Panc1 (cell line): Measurements from ENCODE around the gene PATJ. TPM values are rescaled to one million over a fixed set of nuclear protein-coding genes. Genes with fewer than 3 reads are reported as not detected.

ENCODE experiments used
- ATAC-seq: fragments of 200-7000 bp; cut with Tn5 transposase; 2 replicates; pipeline ENCODE4 v1.9.1; 2020; ENCODE audit warnings: mild to moderate bottlenecking, moderate library complexity
- BruUV-seq: library from RNA; stranded (reverse); fragments of 400-500 nt; replicated peaks from 2 replicates; lab custom pipeline; 2021; lab: Mats Ljungman, UMichigan
- CTCF ChIA-PET: fragments of 300-600 bp; sonication (Branson Sonifier 250); formaldehyde crosslinking; loops from one replicate; lab custom pipeline; 2022; ENCODE audit warnings: antibody characterized with exemption; lab: Charles Lee
- POLR2A ChIA-PET: fragments of 300-600 bp; sonication (Branson Sonifier 250); formaldehyde crosslinking; loops from one replicate; lab custom pipeline; 2022; ENCODE audit warnings: antibody characterized with exemption; lab: Charles Lee
- DNase-seq: peaks from one replicate; pipeline ENCODE4 v3.0.0-alpha.2; 2010; ENCODE audit warnings: low read depth, low spot score
- H3K27ac ChIP-seq: 2 replicates; pipeline ENCODE4 v1.5.1; 2011; ENCODE audit warnings: mild to moderate bottlenecking, low read length, inconsistent platforms
- H3K27me3 ChIP-seq: fragments of 200-500 bp; sonication (Bioruptor generic); 2 replicates; pipeline ENCODE4 v1.6.0; 2014; ENCODE audit warnings: low read length, inconsistent platforms; ENCODE audit not compliant: control insufficient read depth, insufficient read depth
- H3K36me3 ChIP-seq: fragments of 200-500 bp; sonication (Bioruptor generic); 2 replicates; pipeline ENCODE4 v1.5.1; 2014; ENCODE audit warnings: inconsistent platforms, mild to moderate bottlenecking, low read length, moderate library complexity; ENCODE audit not compliant: control insufficient read depth, insufficient read depth
- H3K4me1 ChIP-seq: 2 replicates; pipeline ENCODE4 v1.5.1; 2011; ENCODE audit warnings: inconsistent platforms, mild to moderate bottlenecking, low read length, moderate library complexity; ENCODE audit not compliant: control insufficient read depth, insufficient read depth
- H3K4me3 ChIP-seq, 2 experiments: 2 replicates each; pipeline ENCODE4 v1.5.1; 2011 to 2012; ENCODE audit warnings: low read depth in 2 of 2, low read length in 2 of 2, mild to moderate bottlenecking in 2 of 2, inconsistent platforms in 1 of 2, moderate library complexity in 1 of 2
- H3K9me3 ChIP-seq: fragments of 200-500 bp; sonication (Bioruptor generic); 2 replicates; pipeline ENCODE4 v1.5.1; 2014; ENCODE audit warnings: low read depth, mild to moderate bottlenecking, inconsistent platforms, low read length, moderate library complexity; ENCODE audit not compliant: control insufficient read depth, insufficient read depth
- CTCF ChIP-seq: fragments of 450-650 bp; IDR thresholded peaks from 2 replicates; pipeline ENCODE4 v1.5.1; 2017; ENCODE audit warnings: mild to moderate bottlenecking
- POLR2AphosphoS5 ChIP-seq: IDR thresholded peaks from 2 replicates; pipeline ENCODE4 v1.6.1; 2012; ENCODE audit warnings: mild to moderate bottlenecking, low read depth, low read length, moderate library complexity
- SIN3A ChIP-seq: IDR thresholded peaks from 2 replicates; pipeline ENCODE4 v1.6.1; 2012; ENCODE audit warnings: low read depth, mild to moderate bottlenecking, low read length, moderate library complexity, borderline replicate concordance; ENCODE audit not compliant: insufficient read depth
- TCF7L2 ChIP-seq: IDR thresholded peaks from 2 replicates; pipeline ENCODE4 v1.6.1; 2011; ENCODE audit warnings: mild to moderate bottlenecking, low read depth, low read length, inconsistent platforms
- in situ Hi-C: cut with HindIII; loops from 2 replicates; pipeline ENCODE4 v1.10.0; 2016; ENCODE audit warnings: low sequenced_read_pairs, low pct_unique_long_range_greater_than_20kb
- intact Hi-C: fragments of 100-400 bp; cut with micrococcal nuclease; formaldehyde crosslinking; loops from one replicate; pipeline ENCODE4 v1.10.0; 2022; ENCODE audit not compliant: unreplicated experiment
- total RNA-seq: library from RNA; stranded (reverse); gene quantifications from one replicate; pipeline ENCODE4 v1.2.1, GENCODE V29; 2021; ENCODE audit not compliant: unreplicated experiment
- TF ChIP-seq, protein P1 (sequence below), 2 experiments: IDR thresholded peaks; 2 replicates each; pipeline ENCODE4 v1.6.1; 2011 to 2012; ENCODE audit warnings: low read depth in 2 of 2, control low read depth in 1 of 2, low read length in 1 of 2, mild to moderate bottlenecking in 1 of 2, moderate library complexity in 1 of 2; ENCODE audit not compliant: insufficient read depth in 1 of 2

Gene PATJ
- total RNA-seq, 1 experiment from 2014 or later = 36.2 TPM

DNA sequence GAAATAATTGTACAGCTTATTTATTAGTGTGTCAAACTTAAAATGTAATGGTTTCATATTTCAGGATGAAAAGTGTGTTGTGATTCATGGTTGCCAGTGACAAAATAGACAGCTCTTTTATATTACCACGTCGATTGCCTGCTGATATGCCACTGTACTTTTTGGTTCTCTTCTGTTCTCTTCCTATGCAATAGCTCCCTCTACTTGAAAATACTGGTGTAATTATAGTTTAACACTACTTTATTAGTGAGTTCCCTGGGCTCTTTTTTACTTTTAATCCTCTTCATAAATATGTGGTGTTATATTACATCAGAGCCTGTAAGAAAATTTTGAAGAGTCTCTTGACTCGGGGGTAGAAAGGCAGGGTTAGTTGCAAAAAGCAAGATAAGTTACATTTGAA, 111.3 kb downstream of the PATJ start:
- ATAC-seq = no peak

DNA sequence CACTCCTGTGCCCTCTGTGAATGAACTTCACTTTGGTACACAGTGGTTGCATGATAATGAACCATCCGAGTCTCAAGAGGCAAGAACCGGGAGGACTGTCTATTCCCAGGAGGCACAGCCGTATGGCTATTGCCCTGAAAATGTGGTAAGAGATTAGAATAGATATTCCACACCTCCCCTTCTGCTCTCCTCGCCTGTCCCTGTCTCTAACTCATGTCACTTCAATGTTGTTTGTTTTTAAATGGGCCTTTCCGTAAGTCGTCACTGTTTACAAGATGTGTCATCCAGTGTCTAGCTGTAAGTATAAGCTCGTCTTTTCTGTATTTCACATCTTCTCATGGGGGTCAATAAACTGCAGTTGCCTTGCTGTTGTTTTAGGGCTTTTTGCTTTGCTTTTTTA, 122.2 kb downstream of the PATJ start:
- H3K27me3 ChIP-seq = no peaks in the 10 kb centered on the region
- ATAC-seq = no peak
- DNase-seq = no peak
- BruUV-seq = no TSS peak
- no peaks in the 10 kb centered on the region for H3K9me3 ChIP-seq
- no peaks in the 10 kb centered on the region for H3K36me3 ChIP-seq
- no peaks in the 10 kb centered on the region for H3K4me1 ChIP-seq
- ChIA-PET POLR2A (no interaction called here), CTCF (no interaction called here)
- H3K27ac ChIP-seq = no peak overlapping the region
- H3K4me3 ChIP-seq = no peak overlapping the region
- intact Hi-C loops (no loop called here), in situ Hi-C loops (no loop called here)
- TF ChIP-seq CTCF (no peak), TCF7L2 (no peak), SIN3A (no peak), POLR2AphosphoS5 (no peak)
- TF ChIP-seq, protein P1, sequence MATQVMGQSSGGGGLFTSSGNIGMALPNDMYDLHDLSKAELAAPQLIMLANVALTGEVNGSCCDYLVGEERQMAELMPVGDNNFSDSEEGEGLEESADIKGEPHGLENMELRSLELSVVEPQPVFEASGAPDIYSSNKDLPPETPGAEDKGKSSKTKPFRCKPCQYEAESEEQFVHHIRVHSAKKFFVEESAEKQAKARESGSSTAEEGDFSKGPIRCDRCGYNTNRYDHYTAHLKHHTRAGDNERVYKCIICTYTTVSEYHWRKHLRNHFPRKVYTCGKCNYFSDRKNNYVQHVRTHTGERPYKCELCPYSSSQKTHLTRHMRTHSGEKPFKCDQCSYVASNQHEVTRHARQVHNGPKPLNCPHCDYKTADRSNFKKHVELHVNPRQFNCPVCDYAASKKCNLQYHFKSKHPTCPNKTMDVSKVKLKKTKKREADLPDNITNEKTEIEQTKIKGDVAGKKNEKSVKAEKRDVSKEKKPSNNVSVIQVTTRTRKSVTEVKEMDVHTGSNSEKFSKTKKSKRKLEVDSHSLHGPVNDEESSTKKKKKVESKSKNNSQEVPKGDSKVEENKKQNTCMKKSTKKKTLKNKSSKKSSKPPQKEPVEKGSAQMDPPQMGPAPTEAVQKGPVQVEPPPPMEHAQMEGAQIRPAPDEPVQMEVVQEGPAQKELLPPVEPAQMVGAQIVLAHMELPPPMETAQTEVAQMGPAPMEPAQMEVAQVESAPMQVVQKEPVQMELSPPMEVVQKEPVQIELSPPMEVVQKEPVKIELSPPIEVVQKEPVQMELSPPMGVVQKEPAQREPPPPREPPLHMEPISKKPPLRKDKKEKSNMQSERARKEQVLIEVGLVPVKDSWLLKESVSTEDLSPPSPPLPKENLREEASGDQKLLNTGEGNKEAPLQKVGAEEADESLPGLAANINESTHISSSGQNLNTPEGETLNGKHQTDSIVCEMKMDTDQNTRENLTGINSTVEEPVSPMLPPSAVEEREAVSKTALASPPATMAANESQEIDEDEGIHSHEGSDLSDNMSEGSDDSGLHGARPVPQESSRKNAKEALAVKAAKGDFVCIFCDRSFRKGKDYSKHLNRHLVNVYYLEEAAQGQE (IDR thresholded peaks at IDR 0.05; ENCODE audit: insufficient read depth in 1 of 2, low read depth in 2 of 2, low read length in 1 of 2) = no peak

More for the DNA sequence above, 111.3 kb downstream of the PATJ start:
- ChIA-PET POLR2A (no interaction called here), CTCF (interaction anchor here (0.6 kb wide), 1 partner anchor 1005 kb away, joined by 5 read pairs; no protein-coding TSS in a partner anchor)
- Histone ChIP-seq H3K27me3 (no peaks in the 10 kb centered on the region), H3K4me1 (no peaks in the 10 kb centered on the region), H3K9me3 (no peaks in the 10 kb centered on the region), H3K36me3 (no peaks in the 10 kb centered on the region), H3K4me3 (no peak overlapping the region), H3K27ac (no peak overlapping the region)
- in situ Hi-C loops (no loop called here), intact Hi-C loops (no loop called here)
- TF ChIP-seq, protein P1 (IDR thresholded peaks at IDR 0.05; ENCODE audit: insufficient read depth in 1 of 2, low read depth in 2 of 2, low read length in 1 of 2) = no peak
- TF ChIP-seq CTCF = no peak
- TF ChIP-seq POLR2AphosphoS5 = no peak
- no peak for TF ChIP-seq TCF7L2
- no peak for TF ChIP-seq SIN3A
- no peak for DNase-seq
- no TSS peak for BruUV-seq
